ENCODE results near the gene MACROD2.

DNA sequence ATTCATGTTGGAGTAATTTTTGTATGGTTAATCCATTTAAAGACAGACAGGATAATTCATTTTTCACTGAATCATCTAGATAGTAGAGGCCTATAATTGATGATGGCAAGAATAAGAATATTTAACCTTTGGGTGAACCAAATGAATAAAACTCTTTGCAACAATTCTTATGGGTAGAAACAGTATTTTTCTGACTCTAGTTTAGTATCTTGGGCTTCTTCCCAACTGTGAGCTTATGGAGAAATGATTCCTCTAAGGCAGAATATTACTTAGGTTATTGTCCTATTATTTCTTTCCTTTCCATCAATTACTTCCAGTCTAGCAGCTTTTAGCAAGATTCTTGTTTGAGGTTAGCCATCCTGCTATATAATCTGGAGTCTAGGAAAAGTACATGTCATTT is 1077.0 kb downstream of the MACROD2 start:
- TF ChIP-seq, protein P1, sequence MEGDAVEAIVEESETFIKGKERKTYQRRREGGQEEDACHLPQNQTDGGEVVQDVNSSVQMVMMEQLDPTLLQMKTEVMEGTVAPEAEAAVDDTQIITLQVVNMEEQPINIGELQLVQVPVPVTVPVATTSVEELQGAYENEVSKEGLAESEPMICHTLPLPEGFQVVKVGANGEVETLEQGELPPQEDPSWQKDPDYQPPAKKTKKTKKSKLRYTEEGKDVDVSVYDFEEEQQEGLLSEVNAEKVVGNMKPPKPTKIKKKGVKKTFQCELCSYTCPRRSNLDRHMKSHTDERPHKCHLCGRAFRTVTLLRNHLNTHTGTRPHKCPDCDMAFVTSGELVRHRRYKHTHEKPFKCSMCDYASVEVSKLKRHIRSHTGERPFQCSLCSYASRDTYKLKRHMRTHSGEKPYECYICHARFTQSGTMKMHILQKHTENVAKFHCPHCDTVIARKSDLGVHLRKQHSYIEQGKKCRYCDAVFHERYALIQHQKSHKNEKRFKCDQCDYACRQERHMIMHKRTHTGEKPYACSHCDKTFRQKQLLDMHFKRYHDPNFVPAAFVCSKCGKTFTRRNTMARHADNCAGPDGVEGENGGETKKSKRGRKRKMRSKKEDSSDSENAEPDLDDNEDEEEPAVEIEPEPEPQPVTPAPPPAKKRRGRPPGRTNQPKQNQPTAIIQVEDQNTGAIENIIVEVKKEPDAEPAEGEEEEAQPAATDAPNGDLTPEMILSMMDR (IDR thresholded peaks at IDR 0.05): no peak
- no peak for TF ChIP-seq POLR2A (IDR thresholded peaks at IDR 0.05)

Data from suprapubic skin (tissue), 3 donors.